GM12892 (cell line): Measurements from ENCODE around the gene CAMKMT.

Source experiments
- POLR2A ChIP-seq: IDR thresholded peaks from 2 replicates; pipeline ENCODE4 v1.6.1; 2011; ENCODE audit warnings: low read depth, low read length, control low read depth
- POLR2AphosphoS5 ChIP-seq: IDR thresholded peaks from 2 replicates; pipeline ENCODE4 v1.6.1; 2011; ENCODE audit warnings: low read depth, low read length, control low read depth

- no peak for TF ChIP-seq POLR2A
- TF ChIP-seq POLR2AphosphoS5: no peak
These were observed 220.7 kb downstream of the CAMKMT start for GRCh38 chr2:44582363-44583008.
